SK-N-SH treated with all-trans-retinoic acid at 6 μM for 48 hours (cell line): ENCODE measurements around the gene CHMP2A.

Experiments used
- OSR1 ChIP-seq: fragments of 250-450 bp; sonication (Bioruptor Pico); IDR thresholded peaks from 2 replicates; pipeline ENCODE4 v1.8.0; 2022; ENCODE audit warnings: moderate library complexity, mild to moderate bottlenecking, inconsistent platforms
- RARB ChIP-seq: fragments of 250-450 bp; sonication (Bioruptor Pico); IDR thresholded peaks from 2 replicates; pipeline ENCODE4 v1.8.0; 2021; ENCODE audit warnings: mild to moderate bottlenecking, moderate library complexity
- TSHZ2 ChIP-seq: fragments of 250-450 bp; sonication (Bioruptor Pico); IDR thresholded peaks from 2 replicates; pipeline ENCODE4 v1.5.0; 2020; ENCODE audit warnings: mild to moderate bottlenecking, moderate library complexity
- ZFP30 ChIP-seq: fragments of 450-650 bp; formaldehyde crosslinking; IDR thresholded peaks from 2 replicates; pipeline ENCODE4 v1.5.0; 2022; ENCODE audit warnings: mild to moderate bottlenecking, moderate library complexity
- TF ChIP-seq, protein P1 (sequence below): fragments of 250-450 bp; sonication (Bioruptor Pico); IDR thresholded peaks from 2 replicates; pipeline ENCODE4 v1.8.0; 2020; ENCODE audit warnings: mild to moderate bottlenecking, moderate library complexity, borderline replicate concordance
- TF ChIP-seq, protein P2 (sequence below): fragments of 250-450 bp; sonication (Bioruptor Pico); IDR thresholded peaks from 2 replicates; pipeline ENCODE4 v1.8.0; 2021; ENCODE audit warnings: low read depth, mild to moderate bottlenecking, moderate library complexity, borderline replicate concordance
- TF ChIP-seq, protein P3 (sequence below): fragments of 250-450 bp; sonication (Bioruptor Pico); IDR thresholded peaks from 2 replicates; pipeline ENCODE4 v1.5.1; 2020; ENCODE audit warnings: low read depth, mild to moderate bottlenecking, moderate library complexity

- TF ChIP-seq ZFP30 (CRISPR knock-in tag) (no peak), RARB (CRISPR knock-in tag) (no peak), OSR1 (no peak), TSHZ2 (CRISPR knock-in tag) (no peak)
- TF ChIP-seq, protein P1, sequence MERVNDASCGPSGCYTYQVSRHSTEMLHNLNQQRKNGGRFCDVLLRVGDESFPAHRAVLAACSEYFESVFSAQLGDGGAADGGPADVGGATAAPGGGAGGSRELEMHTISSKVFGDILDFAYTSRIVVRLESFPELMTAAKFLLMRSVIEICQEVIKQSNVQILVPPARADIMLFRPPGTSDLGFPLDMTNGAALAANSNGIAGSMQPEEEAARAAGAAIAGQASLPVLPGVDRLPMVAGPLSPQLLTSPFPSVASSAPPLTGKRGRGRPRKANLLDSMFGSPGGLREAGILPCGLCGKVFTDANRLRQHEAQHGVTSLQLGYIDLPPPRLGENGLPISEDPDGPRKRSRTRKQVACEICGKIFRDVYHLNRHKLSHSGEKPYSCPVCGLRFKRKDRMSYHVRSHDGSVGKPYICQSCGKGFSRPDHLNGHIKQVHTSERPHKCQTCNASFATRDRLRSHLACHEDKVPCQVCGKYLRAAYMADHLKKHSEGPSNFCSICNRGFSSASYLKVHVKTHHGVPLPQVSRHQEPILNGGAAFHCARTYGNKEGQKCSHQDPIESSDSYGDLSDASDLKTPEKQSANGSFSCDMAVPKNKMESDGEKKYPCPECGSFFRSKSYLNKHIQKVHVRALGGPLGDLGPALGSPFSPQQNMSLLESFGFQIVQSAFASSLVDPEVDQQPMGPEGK (CRISPR knock-in tag): no peak
- TF ChIP-seq, protein P2, sequence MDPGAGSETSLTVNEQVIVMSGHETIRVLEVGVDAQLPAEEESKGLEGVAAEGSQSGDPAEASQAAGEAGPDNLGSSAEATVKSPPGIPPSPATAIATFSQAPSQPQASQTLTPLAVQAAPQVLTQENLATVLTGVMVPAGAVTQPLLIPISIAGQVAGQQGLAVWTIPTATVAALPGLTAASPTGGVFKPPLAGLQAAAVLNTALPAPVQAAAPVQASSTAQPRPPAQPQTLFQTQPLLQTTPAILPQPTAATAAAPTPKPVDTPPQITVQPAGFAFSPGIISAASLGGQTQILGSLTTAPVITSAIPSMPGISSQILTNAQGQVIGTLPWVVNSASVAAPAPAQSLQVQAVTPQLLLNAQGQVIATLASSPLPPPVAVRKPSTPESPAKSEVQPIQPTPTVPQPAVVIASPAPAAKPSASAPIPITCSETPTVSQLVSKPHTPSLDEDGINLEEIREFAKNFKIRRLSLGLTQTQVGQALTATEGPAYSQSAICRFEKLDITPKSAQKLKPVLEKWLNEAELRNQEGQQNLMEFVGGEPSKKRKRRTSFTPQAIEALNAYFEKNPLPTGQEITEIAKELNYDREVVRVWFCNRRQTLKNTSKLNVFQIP (CRISPR knock-in tag): no peak
- TF ChIP-seq, protein P3, sequence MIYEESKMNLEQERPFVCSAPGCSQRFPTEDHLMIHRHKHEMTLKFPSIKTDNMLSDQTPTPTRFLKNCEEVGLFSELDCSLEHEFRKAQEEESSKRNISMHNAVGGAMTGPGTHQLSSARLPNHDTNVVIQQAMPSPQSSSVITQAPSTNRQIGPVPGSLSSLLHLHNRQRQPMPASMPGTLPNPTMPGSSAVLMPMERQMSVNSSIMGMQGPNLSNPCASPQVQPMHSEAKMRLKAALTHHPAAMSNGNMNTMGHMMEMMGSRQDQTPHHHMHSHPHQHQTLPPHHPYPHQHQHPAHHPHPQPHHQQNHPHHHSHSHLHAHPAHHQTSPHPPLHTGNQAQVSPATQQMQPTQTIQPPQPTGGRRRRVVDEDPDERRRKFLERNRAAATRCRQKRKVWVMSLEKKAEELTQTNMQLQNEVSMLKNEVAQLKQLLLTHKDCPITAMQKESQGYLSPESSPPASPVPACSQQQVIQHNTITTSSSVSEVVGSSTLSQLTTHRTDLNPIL (CRISPR knock-in tag): no peak
Observed at GRCh38 chr19:58535857-58536256, 19.0 kb downstream of the CHMP2A start.
